Caco-2 (cell line): ENCODE results near the gene IL1B. TPM values are rescaled to one million over a fixed set of nuclear protein-coding genes. Genes with fewer than 3 reads are reported as not detected.
A peak's percentile ranks its signal among the peaks of the same experiment; 100 is the strongest.

Source experiments
- BruUV-seq: library from RNA; stranded (reverse); fragments of 400-500 nt; replicated peaks from 2 replicates; lab custom pipeline; 2021; lab: Mats Ljungman, UMichigan
- CTCF ChIA-PET: fragments of 300-600 bp; sonication (Branson Sonifier 250); formaldehyde crosslinking; loops from one replicate; lab custom pipeline; 2022; ENCODE audit warnings: antibody characterized with exemption; lab: Charles Lee
- POLR2A ChIA-PET: fragments of 300-600 bp; sonication (Branson Sonifier 250); formaldehyde crosslinking; loops from one replicate; lab custom pipeline; 2022; ENCODE audit warnings: antibody characterized with exemption; lab: Charles Lee
- DNase-seq, 2 experiments: peaks; one replicate each; pipeline versions ENCODE4 v3.0.0 to v3.0.0-alpha.2; 2020 to 2022
- H3K27me3 ChIP-seq: replicated peaks from 2 replicates; pipeline ENCODE4 v1.6.0; 2011; ENCODE audit warnings: low read length; ENCODE audit not compliant: control insufficient read depth, insufficient read depth
- H3K36me3 ChIP-seq: 2 replicates; pipeline ENCODE4 v1.5.1; 2011; ENCODE audit warnings: low read length; ENCODE audit not compliant: control insufficient read depth, insufficient read depth
- H3K4me1 ChIP-seq: fragments of 250-450 bp; sonication (Bioruptor Pico); 2 replicates; pipeline ENCODE4 v1.5.1; 2020; ENCODE audit warnings: mild to moderate bottlenecking
- H3K4me3 ChIP-seq: 2 replicates; pipeline ENCODE4 v1.5.1; 2011; ENCODE audit warnings: low read depth, mild to moderate bottlenecking, control low read depth, low read length
- H3K9me3 ChIP-seq: fragments of 250-450 bp; sonication (Bioruptor Pico); 2 replicates; pipeline ENCODE4 v1.5.1; 2020; ENCODE audit warnings: mild to moderate bottlenecking, moderate library complexity
- H3K27ac Mint-ChIP-seq: one replicate; pipeline ENCODE4 v1.8.0; 2022; ENCODE audit warnings: mixed read lengths; ENCODE audit not compliant: unreplicated experiment
- H3K27me3 Mint-ChIP-seq: one replicate; pipeline ENCODE4 v1.8.0; 2022; ENCODE audit warnings: mixed read lengths; ENCODE audit not compliant: insufficient read depth, unreplicated experiment
- H3K36me3 Mint-ChIP-seq: one replicate; pipeline ENCODE4 v1.8.0; 2022; ENCODE audit warnings: mild to moderate bottlenecking, mixed read lengths; ENCODE audit not compliant: insufficient read depth, unreplicated experiment
- H3K4me1 Mint-ChIP-seq: one replicate; pipeline ENCODE4 v1.8.0; 2022; ENCODE audit warnings: low read depth, mixed read lengths; ENCODE audit not compliant: unreplicated experiment
- H3K4me3 Mint-ChIP-seq: one replicate; pipeline ENCODE4 v1.8.0; 2022; ENCODE audit warnings: mild to moderate bottlenecking, moderate library complexity, mixed read lengths; ENCODE audit not compliant: unreplicated experiment
- H3K9me3 Mint-ChIP-seq: one replicate; pipeline ENCODE4 v1.8.0; 2022; ENCODE audit warnings: mixed read lengths; ENCODE audit not compliant: unreplicated experiment
- CTCF ChIP-seq, 2 experiments: fragments of 200-600 bp in 1 of 2; IDR thresholded peaks; 1 replicate in 1 of 2; 2 replicates in 1 of 2; pipeline versions ENCODE4 v1.5.1 to v1.8.0; 2011 to 2022; ENCODE audit warnings: antibody characterized with exemption in 1 of 2, control low read depth in 1 of 2, inconsistent platforms in 1 of 2, low read depth in 1 of 2, low read length in 1 of 2, mild to moderate bottlenecking in 1 of 2, moderate library complexity in 1 of 2; ENCODE audit not compliant: insufficient read depth in 1 of 2, severe bottlenecking in 1 of 2, unreplicated experiment in 1 of 2
- intact Hi-C: fragments of 100-400 bp; cut with micrococcal nuclease; formaldehyde crosslinking; loops from one replicate; pipeline ENCODE4 v1.10.0; 2022; ENCODE audit not compliant: unreplicated experiment
- total RNA-seq: library from RNA; stranded (reverse); gene quantifications from 2 replicates; pipeline ENCODE4 v1.2.3, GENCODE V29; 2022

Gene IL1B
- total RNA-seq, 1 experiment from 2014 or later, result 0.18 TPM

DNA sequence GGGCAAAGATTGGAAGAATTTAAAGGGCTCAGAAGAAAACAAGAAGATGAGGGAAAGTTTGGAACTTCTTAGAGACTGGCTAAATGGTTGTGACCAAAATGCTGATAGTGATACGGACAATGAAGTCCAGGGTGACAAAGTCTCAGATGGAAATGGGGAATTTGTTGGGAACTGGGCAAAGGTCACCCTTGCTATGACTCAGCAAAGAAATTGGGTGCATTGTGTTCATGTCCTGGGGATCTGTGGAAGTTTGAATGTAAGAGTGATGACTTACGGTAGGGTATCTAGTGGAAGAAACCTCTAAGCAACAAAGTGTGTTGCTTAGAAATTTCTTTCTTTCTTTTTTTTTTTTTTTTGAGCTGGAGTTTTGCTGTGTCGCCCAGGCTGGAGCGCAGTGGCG is 46.3 kb downstream of the IL1B start:
- H3K4me1 Mint-ChIP-seq, result peaks cover 25% of the 10 kb centered on the region

DNA sequence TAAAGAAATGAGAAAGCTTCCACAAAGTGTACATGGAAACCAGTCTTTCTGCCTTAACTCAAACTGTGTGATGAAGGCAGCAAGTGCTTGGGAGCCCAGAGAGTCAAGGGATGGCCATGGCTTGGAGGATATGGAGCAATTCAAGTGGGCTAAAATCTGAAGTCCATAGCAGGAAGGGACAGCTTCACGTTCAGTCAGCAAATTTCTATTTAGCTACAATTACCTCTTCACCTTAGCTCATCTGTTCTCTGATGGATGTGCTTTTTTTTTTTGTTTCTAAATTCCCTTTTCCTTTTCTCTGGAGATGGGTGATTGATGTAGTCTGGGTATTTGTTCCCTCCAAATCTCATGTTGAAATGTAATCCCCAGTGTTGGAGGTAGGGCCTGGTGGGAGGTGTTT is 47.4 kb downstream of the IL1B start:
- no TSS peak for BruUV-seq
- no peaks in the 10 kb centered on the region for H3K9me3 ChIP-seq
- H3K36me3 ChIP-seq, result no peaks in the 10 kb centered on the region
- no peak overlapping the region for H3K27ac Mint-ChIP-seq
- no peaks in the 10 kb centered on the region for H3K27me3 Mint-ChIP-seq
- POLR2A ChIA-PET, result no interaction called here
- peaks cover 23% of the 10 kb centered on the region for H3K4me1 Mint-ChIP-seq
- CTCF ChIA-PET, result interaction anchor here (0.6 kb wide), 1 partner anchor 47 kb away, joined by 4 read pairs; no protein-coding TSS in a partner anchor
- no peak for TF ChIP-seq CTCF (IDR thresholded peaks at IDR 0.05; ENCODE audit: insufficient read depth in 1 of 2, low read depth in 1 of 2, low read length in 1 of 2, severe bottlenecking in 1 of 2, unreplicated experiment in 1 of 2)
- H3K36me3 Mint-ChIP-seq, result no peaks in the 10 kb centered on the region
- peaks cover 28% of the 10 kb centered on the region for H3K9me3 Mint-ChIP-seq
- peaks cover 23% of the 10 kb centered on the region for H3K4me1 ChIP-seq
- H3K4me3 Mint-ChIP-seq, result no peak overlapping the region
- intact Hi-C loops, result no loop called here
- no peak for DNase-seq
- no peaks in the 10 kb centered on the region for H3K27me3 ChIP-seq
- H3K4me3 ChIP-seq, result no peak overlapping the region

More for the DNA sequence above, 46.3 kb downstream of the IL1B start:
- no peaks in the 10 kb centered on the region for H3K36me3 Mint-ChIP-seq
- Histone ChIP-seq H3K36me3 (no peaks in the 10 kb centered on the region), H3K27me3 (no peaks in the 10 kb centered on the region), H3K4me3 (no peak overlapping the region), H3K9me3 (no peaks in the 10 kb centered on the region), H3K4me1 (peaks cover 26% of the 10 kb centered on the region)
- ChIA-PET CTCF (interaction anchor here (0.6 kb wide), 1 partner anchor 190 kb away, joined by 3 read pairs; no protein-coding TSS in a partner anchor), POLR2A (no interaction called here)
- H3K27me3 Mint-ChIP-seq, result no peaks in the 10 kb centered on the region
- H3K9me3 Mint-ChIP-seq, result peaks cover 28% of the 10 kb centered on the region
- TF ChIP-seq CTCF (IDR thresholded peaks at IDR 0.05; ENCODE audit: insufficient read depth in 1 of 2, low read depth in 1 of 2, low read length in 1 of 2, severe bottlenecking in 1 of 2, unreplicated experiment in 1 of 2), result no peak
- no peak overlapping the region for H3K4me3 Mint-ChIP-seq
- intact Hi-C loops, result no loop called here
- BruUV-seq, result no TSS peak
- no peak for DNase-seq
- peak overlapping the region; percentile 10 for H3K27ac Mint-ChIP-seq

DNA sequence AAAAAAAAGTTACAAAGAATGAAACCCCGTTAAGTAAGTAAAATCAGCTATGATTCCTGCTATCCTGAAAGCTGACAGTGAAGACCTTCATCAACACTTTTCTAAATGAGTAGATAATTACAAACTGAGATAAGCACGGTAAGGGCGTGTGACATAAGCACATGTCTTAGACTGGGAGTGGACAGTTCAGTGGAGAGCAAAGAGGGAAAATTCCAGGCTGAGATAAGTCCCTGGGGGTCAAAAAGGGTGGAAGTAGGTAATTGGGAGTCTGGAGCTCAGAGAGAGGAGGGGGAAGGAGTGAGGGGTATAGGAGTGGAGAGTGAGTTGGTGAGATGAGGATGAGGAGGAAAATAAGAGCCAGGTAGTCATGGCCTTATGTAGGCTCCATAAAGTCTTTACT is 47.9 kb downstream of the IL1B start:
- BruUV-seq, result no TSS peak
- H3K9me3 ChIP-seq, result no peaks in the 10 kb centered on the region
- no peak for TF ChIP-seq CTCF (IDR thresholded peaks at IDR 0.05; ENCODE audit: insufficient read depth in 1 of 2, low read depth in 1 of 2, low read length in 1 of 2, severe bottlenecking in 1 of 2, unreplicated experiment in 1 of 2)
- H3K4me1 ChIP-seq, result peaks cover 18% of the 10 kb centered on the region
- intact Hi-C loops, result no loop called here
- H3K9me3 Mint-ChIP-seq, result peaks cover 27% of the 10 kb centered on the region
- ChIA-PET POLR2A (no interaction called here), CTCF (interaction anchor here (0.6 kb wide), 1 partner anchor 47 kb away, joined by 4 read pairs; no protein-coding TSS in a partner anchor)
- H3K36me3 ChIP-seq, result no peaks in the 10 kb centered on the region
- H3K4me3 ChIP-seq, result no peak overlapping the region
- DNase-seq, result no peak
- peaks cover 18% of the 10 kb centered on the region for H3K4me1 Mint-ChIP-seq
- no peaks in the 10 kb centered on the region for H3K36me3 Mint-ChIP-seq
- H3K27me3 ChIP-seq, result no peaks in the 10 kb centered on the region
- H3K27me3 Mint-ChIP-seq, result no peaks in the 10 kb centered on the region
- H3K4me3 Mint-ChIP-seq, result no peak overlapping the region
- no peak overlapping the region for H3K27ac Mint-ChIP-seq
